Endothelial cell of hepatic sinusoid (primary cell): Measurements from ENCODE around the gene CNOT6L.

Experiments used
- in situ Hi-C: cut with HindIII; loops from 2 replicates; pipeline ENCODE4 v1.10.0; 2017; ENCODE audit warnings: low sequenced_read_pairs

The CNOT6L gene

GRCh38 chr4:77715414-77716290 lies 103.5 kb downstream of the CNOT6L start:
- in situ Hi-C loops, result no loop called here

GRCh38 chr4:77714514-77714913 lies 104.7 kb downstream of the CNOT6L start:
- in situ Hi-C loops, result no loop called here

GRCh38 chr4:77713884-77714283 lies 105.3 kb downstream of the CNOT6L start:
- in situ Hi-C loops, result no loop called here

GRCh38 chr4:77712675-77713074 lies 106.5 kb downstream of the CNOT6L start:
- in situ Hi-C loops, result no loop called here

GRCh38 chr4:77711469-77711868 lies 107.7 kb downstream of the CNOT6L start:
- in situ Hi-C loops, result no loop called here

- in situ Hi-C loops, result no loop called here
Observed at GRCh38 chr4:77710684-77711083, 108.5 kb downstream of the CNOT6L start.

GRCh38 chr4:77710059-77710458 lies 109.1 kb downstream of the CNOT6L start:
- in situ Hi-C loops, result no loop called here

- in situ Hi-C loops, result no loop called here
Observed at GRCh38 chr4:77706717-77707116, 112.5 kb downstream of the CNOT6L start.

- in situ Hi-C loops, result no loop called here
Observed at GRCh38 chr4:77703666-77704065, 115.5 kb downstream of the CNOT6L start.

- in situ Hi-C loops, result no loop called here
Observed at GRCh38 chr4:77701121-77701520, 118.0 kb downstream of the CNOT6L start.

GRCh38 chr4:77699731-77700210 lies 119.4 kb downstream of the CNOT6L start:
- in situ Hi-C loops, result no loop called here

- in situ Hi-C loops, result no loop called here
Observed at GRCh38 chr4:77697860-77698590, 121.1 kb downstream of the CNOT6L start.

GRCh38 chr4:77695774-77696173 lies 123.4 kb downstream of the CNOT6L start:
- in situ Hi-C loops, result no loop called here

- in situ Hi-C loops, result no loop called here
Observed at GRCh38 chr4:77692847-77693432, 126.2 kb downstream of the CNOT6L start.

- in situ Hi-C loops, result no loop called here
Observed at GRCh38 chr4:77681792-77682191, 137.4 kb downstream of the CNOT6L start.

GRCh38 chr4:77676842-77677241 lies 142.3 kb downstream of the CNOT6L start:
- in situ Hi-C loops, result no loop called here

GRCh38 chr4:77671051-77671450 lies 148.1 kb downstream of the CNOT6L start:
- in situ Hi-C loops, result no loop called here

GRCh38 chr4:77669946-77670590 lies 149.1 kb downstream of the CNOT6L start:
- in situ Hi-C loops, result no loop called here

GRCh38 chr4:77665381-77666069 lies 153.6 kb downstream of the CNOT6L start:
- in situ Hi-C loops, result no loop called here
